Measurements from ENCODE around the gene AFAP1L1. TPM values are rescaled to one million over a fixed set of nuclear protein-coding genes. Genes with fewer than 3 reads are reported as not detected.

AFAP1L1 gene
- total RNA-seq, 1 donor from 2014 or later: 42.2 TPM

DNA sequence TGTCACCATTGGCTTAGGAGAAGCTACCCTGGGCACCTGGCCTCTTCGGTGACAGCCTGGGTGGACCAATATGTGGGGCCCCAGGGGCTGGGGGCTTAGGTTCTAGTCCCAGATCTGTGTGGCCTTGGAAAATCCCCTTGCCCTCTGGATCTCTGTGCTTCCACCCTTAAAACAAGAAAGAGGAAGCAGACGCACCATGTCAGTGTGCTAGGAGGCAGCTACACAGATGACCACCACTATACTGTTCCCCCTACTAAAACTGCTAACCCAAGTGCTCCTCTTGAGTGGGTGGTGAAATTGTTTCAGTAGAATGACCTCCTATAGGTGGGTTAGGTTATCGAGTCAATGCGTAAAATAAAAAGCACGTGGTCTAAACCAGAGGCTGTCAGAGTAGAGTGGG, 31.0 kb downstream of the AFAP1L1 start:
- ATAC-seq (ENCODE audit: poor library complexity) (no peak), DNase-seq (no peak)
- intact Hi-C loops (cut with DNase I): no loop called here

- intact Hi-C loops (cut with DNase I): no loop called here
- no peak for ATAC-seq (ENCODE audit: poor library complexity)
- no peak for DNase-seq
Measured at GRCh38 chr5:149303210-149303609, 31.6 kb downstream of the AFAP1L1 start.

DNA sequence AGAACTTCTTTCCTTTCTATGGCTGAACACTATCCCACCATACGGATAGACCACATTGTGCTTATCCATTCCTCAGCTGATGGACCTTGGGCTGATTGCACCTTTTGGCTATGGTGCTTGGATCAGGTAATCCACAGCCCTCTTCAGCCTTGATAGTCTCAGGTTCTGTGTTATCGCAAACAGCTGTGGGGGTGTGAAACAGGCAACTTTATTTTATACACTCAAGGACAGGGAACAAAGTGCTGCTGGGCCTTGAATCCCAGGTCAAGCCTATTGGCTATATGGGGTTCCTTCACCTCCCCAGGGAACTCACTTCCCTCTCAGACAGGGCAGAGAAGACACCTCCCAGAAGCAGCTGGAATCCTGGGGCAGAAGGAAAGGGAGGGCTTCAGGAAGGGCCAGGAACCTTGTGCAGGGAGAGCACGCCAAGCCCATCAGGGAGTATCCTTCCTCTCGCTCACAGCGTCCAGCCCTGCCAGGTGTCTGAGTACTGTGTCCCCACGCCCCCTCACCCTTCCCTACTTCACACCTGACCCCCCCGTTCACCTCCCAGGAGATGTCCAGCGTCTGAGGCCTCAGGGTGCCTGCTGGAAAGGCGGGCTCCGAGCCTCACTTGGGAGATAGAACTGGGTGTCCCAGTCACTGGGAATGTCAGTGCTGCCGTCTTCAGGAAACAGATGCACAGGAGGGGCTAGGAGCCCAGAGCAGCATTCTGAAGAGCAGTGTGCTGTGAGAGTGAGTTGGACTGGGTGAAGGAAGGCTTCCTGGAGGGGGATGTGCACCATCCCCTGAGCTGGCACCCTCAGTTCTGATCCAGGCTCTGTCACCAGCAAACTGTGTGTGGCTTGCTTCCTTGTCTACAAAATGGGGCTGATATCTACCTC, 32.8 kb downstream of the AFAP1L1 start:
- intact Hi-C loops (cut with DNase I): no loop called here
- ATAC-seq (ENCODE audit: poor library complexity) (peak; percentile 30), DNase-seq (peak; percentile 51)

- DNase-seq (no peak), ATAC-seq (ENCODE audit: poor library complexity) (no peak)
- intact Hi-C loops (cut with DNase I): no loop called here
Measured at GRCh38 chr5:149309354-149309753, 37.7 kb downstream of the AFAP1L1 start.

DNA sequence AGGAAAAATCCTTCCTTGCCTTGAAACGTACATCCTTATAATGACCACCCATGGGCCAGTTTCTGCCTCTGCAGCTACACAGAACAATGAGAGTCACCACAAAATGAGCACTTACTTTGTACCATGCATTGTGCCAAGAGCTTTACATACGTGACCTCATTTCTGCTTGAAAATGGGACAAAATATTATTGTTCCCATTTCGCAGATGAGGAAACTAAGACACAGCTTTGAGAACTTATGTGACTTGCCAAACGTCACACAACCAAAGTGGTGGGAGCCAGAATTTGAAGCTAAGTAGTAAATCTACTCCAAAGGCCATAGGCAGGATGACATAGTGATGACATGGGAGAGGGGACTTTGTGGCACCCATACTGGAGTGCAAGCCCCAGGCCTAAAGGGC, 38.8 kb downstream of the AFAP1L1 start:
- ATAC-seq (ENCODE audit: poor library complexity) (no peak), DNase-seq (no peak)
- intact Hi-C loops (cut with DNase I): no loop called here

GRCh38 chr5:149310947-149311658, 39.4 kb downstream of the AFAP1L1 start:
- intact Hi-C loops (cut with DNase I): no loop called here
- DNase-seq (peak; percentile 64), ATAC-seq (ENCODE audit: poor library complexity) (no peak)

DNA sequence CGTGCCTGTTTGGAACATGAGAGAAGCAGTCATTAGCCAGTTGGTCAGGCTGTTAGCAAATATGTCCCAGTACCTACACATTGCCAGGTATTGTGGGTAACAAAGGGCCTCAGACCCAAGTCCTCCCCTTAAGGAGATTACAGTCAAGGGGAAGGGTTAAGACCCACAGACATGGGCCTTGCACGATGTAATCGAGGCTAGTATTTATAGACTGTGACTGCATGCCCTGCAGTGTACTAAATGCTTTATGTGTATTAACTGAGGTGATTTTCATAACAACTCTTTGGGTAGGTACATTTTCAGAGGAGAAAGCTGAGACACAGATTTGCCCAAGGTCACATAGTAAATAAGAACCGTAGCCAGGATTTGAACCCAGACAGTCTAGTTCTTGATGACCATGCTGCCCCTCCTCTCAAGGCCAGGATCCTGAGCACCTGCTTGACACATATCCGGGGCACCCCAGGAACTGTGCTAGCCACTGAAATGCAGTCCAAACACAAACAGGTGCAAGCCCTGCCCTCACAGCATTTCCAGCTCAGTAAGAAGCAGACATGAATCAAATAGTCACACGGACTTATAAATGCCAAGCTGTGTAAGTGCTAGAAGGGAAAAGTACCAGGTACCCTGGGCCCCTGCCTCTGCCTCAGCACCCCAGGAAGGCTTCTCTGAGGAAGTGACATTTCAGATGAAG, 41.6 kb downstream of the AFAP1L1 start:
- DNase-seq: no peak
- intact Hi-C loops (cut with DNase I): no loop called here
- no peak for ATAC-seq (ENCODE audit: poor library complexity)

- intact Hi-C loops (cut with DNase I): loop anchor here (5.0 kb wide), 1 partner anchor 58 kb away; no protein-coding TSS in a partner anchor
- DNase-seq: no peak
Measured at GRCh38 chr5:149314571-149315111, 43.0 kb downstream of the AFAP1L1 start.

GRCh38 chr5:149315753-149316152, 44.1 kb downstream of the AFAP1L1 start:
- ATAC-seq (ENCODE audit: poor library complexity) (no peak), DNase-seq (no peak)
- intact Hi-C loops (cut with DNase I): loop anchor here (5.0 kb wide), 1 partner anchor 57 kb away; no protein-coding TSS in a partner anchor

More at GRCh38 chr5:149314571-149315111, 43.0 kb downstream of the AFAP1L1 start:
- ATAC-seq (ENCODE audit: poor library complexity): no peak

DNA sequence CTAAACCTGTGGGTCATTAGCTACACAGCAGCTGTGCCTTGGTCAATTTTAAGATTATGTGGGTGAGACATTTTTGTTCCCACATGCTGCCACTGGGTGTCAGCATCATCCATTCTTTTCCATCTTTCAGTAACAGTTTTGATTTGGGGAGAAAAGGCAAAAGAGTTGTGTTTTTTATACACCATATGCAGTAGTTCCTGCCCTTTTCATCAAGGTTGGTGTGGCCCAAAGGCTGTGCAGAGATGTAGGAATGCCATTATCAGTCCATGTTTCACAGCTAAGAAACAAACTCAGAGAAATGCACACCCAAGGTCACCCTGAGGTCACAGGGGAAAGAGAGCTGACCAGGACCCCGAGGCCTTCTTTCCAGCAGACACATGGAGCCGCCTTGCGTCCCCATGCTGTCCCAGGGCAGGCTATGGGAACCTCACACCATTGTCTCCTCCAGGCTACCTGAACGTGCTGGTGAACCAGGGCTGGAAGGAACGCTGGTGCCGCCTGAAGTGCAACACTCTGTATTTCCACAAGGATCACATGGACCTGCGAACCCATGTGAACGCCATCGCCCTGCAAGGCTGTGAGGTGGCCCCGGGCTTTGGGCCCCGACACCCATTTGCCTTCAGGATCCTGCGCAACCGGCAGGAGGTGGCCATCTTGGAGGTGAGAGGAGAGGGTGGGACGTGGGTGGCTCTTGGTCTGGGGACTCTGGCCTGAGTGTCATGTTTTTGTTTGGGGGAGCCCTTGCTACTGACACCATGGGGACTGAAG, 45.8 kb downstream of the AFAP1L1 start:
- no peak for DNase-seq
- intact Hi-C loops (cut with DNase I): loop anchor here (5.0 kb wide), 1 partner anchor 55 kb away; no protein-coding TSS in a partner anchor

GRCh38 chr5:149319174-149319573, 47.5 kb downstream of the AFAP1L1 start:
- DNase-seq: no peak
- ATAC-seq (ENCODE audit: poor library complexity): no peak
- intact Hi-C loops (cut with DNase I): loop anchor here (5.0 kb wide), 1 partner anchor 53 kb away; no protein-coding TSS in a partner anchor

More for the DNA sequence above, 45.8 kb downstream of the AFAP1L1 start:
- ATAC-seq (ENCODE audit: poor library complexity): no peak

- DNase-seq (peak; percentile 93), ATAC-seq (ENCODE audit: poor library complexity) (peak; percentile 92)
- intact Hi-C loops (cut with DNase I): no loop called here
Measured at GRCh38 chr5:149320791-149321330, 49.2 kb downstream of the AFAP1L1 start.

DNA sequence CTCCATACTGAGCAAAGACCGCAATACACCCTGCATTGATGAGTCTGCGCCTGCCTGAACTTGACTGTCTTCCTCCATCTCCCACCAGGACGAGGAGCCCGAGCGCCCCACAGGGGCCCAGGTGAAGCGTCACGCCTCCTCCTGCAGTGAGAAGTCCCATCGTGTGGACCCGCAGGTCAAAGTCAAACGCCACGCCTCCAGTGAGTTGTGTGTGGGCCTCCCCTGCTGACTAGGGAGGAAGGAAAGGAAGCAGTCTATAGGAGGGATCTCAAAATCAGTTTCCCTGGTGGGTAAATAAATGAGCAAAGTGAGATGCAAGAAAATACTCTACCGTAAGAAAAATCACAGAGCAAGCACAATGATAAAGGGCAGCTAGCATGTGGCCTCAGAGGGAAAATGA, 50.9 kb downstream of the AFAP1L1 start:
- intact Hi-C loops (cut with DNase I): no loop called here
- ATAC-seq (ENCODE audit: poor library complexity) (no peak), DNase-seq (no peak)

DNA sequence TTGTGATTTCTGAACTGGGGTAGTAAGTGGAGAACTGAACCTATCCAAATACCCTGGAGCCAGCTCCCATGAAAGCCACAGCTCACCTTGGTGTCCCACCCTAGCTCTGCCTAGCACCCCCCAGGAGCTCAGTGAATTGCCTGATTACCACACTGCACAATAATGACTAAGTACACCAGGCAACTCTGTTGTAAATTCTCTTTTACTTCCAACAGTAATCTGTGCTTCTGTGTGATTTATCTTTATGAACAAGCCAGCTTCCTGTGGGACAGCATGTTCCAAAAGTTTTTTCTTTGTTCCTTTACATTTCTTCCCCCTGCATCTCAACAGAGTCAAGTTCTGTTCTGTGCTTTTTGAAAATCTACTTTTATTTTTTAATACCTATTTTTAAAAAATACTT, 51.6 kb downstream of the AFAP1L1 start:
- no peak for DNase-seq
- intact Hi-C loops (cut with DNase I): no loop called here
- ATAC-seq (ENCODE audit: poor library complexity): no peak

DNA sequence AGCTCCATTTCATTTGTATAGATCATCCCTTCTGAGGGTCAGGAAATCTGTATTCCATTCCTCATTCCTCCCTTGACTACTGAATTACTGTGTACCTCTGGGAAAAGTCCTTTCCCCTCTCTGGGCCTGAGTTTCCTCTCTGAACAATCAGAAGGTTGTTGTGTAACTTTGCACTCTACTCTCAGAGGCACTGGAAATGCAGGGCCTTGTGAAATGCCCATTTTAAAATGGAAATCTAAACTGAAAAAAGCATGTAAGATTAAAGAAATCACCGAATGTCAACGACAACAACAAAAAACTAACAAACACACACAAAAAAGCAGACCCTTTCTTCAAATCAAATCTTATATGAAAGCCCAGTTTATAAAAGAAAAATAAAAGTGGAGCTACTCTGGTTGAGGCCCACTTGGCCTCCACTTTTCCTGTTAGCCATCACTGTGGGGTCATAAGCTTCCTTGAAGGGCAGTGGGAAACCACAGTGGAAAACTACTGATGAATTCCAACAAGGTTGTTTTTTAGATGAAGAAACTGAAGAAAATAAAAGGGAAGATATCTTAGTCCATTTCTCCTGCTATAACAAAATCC, 52.1 kb downstream of the AFAP1L1 start:
- no peak for DNase-seq
- ATAC-seq (ENCODE audit: poor library complexity): peak; percentile 26
- intact Hi-C loops (cut with DNase I): no loop called here

GRCh38 chr5:149324641-149325040, 53.0 kb downstream of the AFAP1L1 start:
- intact Hi-C loops (cut with DNase I): no loop called here
- ATAC-seq (ENCODE audit: poor library complexity): no peak
- DNase-seq: no peak

GRCh38 chr5:149325166-149325735, 53.6 kb downstream of the AFAP1L1 start:
- DNase-seq (no peak), ATAC-seq (ENCODE audit: poor library complexity) (no peak)
- intact Hi-C loops (cut with DNase I): no loop called here
